Stomach smooth muscle (tissue), 2 donors: ENCODE results near the gene CELF6.

Experiments used
- H3K27ac ChIP-seq: one replicate; pipeline ENCODE4 v1.7.0; 2013; ENCODE audit warnings: mild to moderate bottlenecking, low read length, inconsistent platforms
- H3K27me3 ChIP-seq, 2 donors: one replicate each; pipeline ENCODE4 v1.7.0; 2013; ENCODE audit warnings: low read length in 2 of 2; ENCODE audit not compliant: insufficient read depth in 2 of 2, control insufficient read depth in 1 of 2
- H3K36me3 ChIP-seq, 2 donors: one replicate each; pipeline ENCODE4 v1.7.0; 2013; ENCODE audit warnings: low read length in 2 of 2; ENCODE audit not compliant: control insufficient read depth in 2 of 2, insufficient read depth in 2 of 2
- H3K4me1 ChIP-seq: one replicate; pipeline ENCODE4 v1.7.0; 2013; ENCODE audit warnings: low read length; ENCODE audit not compliant: control insufficient read depth, insufficient read depth
- H3K4me3 ChIP-seq, 2 donors: one replicate each; pipeline ENCODE4 v1.7.0; 2013; ENCODE audit warnings: low read length in 2 of 2
- H3K9ac ChIP-seq, 2 donors: one replicate each; pipeline ENCODE4 v1.7.0; 2013; ENCODE audit warnings: low read length in 2 of 2, mild to moderate bottlenecking in 1 of 2
- H3K9me3 ChIP-seq, 2 donors: one replicate each; pipeline ENCODE4 v1.7.0; 2013; ENCODE audit warnings: low read length in 2 of 2; ENCODE audit not compliant: control insufficient read depth in 2 of 2
- donor health status: healthy.
- donor health status: Pancreatic carcinoma.

The CELF6 gene

DNA sequence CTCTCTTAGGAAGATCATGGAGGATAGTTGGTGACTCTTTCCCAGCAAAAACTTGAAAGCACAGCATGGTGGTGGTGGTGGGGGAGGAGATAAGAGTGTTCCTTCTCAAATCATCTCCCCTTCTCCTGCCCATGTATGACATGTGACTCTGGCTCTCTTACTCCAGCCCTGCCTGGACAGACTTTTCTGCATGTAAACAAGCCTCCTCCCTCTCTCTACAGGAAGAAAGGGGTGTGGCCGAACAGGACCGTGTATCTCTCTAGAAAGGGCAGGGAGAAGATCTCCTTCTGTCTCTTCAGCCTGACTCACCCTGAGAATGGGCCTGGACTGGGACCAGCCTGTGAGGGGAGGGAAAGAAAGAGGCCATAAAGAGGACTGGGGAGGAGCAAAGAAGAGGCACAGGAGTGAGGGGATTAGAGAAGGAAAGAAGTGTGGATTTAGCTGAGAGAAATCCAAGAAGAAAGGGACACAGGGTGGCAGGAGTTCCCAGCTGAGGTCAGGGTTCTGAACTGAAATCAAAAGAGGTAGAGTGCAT, 1.5 kb downstream of the CELF6 start:
- Histone ChIP-seq H3K36me3 (no peaks in the 10 kb centered on the region), H3K9ac (no peak overlapping the region), H3K27me3 (no peaks in the 10 kb centered on the region), H3K4me1 (peaks cover 8% of the 10 kb centered on the region), H3K9me3 (no peaks in the 10 kb centered on the region), H3K27ac (no peak overlapping the region), H3K4me3 (no peak overlapping the region)

GRCh38 chr15:72315706-72316370, 4.1 kb downstream of the CELF6 start:
- no peaks in the 10 kb centered on the region for H3K9me3 ChIP-seq
- H3K27ac ChIP-seq = no peak overlapping the region
- H3K9ac ChIP-seq = no peak overlapping the region
- peaks cover 8% of the 10 kb centered on the region for H3K4me1 ChIP-seq
- no peak overlapping the region for H3K4me3 ChIP-seq
- no peaks in the 10 kb centered on the region for H3K36me3 ChIP-seq
- no peaks in the 10 kb centered on the region for H3K27me3 ChIP-seq

DNA sequence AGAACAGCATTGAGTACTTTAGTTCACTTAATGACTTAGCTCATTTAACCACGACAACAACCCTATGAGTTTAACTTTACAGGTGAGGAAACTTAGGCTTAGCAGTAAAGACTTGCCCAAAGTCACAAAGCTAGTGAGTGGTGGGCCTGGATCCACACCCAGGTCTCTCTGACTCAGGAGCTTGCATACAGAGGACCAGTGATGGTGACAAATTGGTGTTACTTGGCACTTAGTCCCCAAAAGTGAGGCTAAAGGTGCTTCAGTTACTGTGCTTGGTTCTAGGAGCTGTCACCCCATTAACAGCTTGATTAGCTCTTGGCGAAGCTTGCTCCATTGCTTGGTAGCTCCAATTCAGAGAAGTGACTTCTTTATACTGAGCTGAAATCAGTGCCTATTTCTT, 6.1 kb downstream of the CELF6 start:
- Histone ChIP-seq H3K36me3 (no peaks in the 10 kb centered on the region), H3K4me1 (no peaks in the 10 kb centered on the region), H3K4me3 (no peak overlapping the region)

DNA sequence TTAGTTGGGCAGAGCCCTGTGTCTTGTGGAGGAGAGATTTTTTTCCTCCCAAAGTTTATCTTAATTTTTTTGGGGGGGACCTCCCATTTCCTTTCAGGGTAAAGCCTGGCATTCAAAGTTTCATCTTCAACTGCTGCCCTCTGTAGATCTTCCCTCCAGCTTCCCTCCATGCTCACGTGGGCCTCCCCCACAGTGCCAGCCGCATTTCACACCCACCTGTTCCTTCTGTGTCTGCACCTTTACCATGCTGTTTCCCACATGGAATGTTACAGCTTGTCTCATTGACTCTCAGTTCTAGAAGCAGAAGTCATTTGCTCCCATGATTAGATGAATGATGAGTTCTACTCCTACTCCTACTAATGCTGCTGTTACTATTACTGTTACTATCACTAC, 6.5 kb downstream of the CELF6 start:
- Histone ChIP-seq H3K36me3 (no peaks in the 10 kb centered on the region), H3K9me3 (no peaks in the 10 kb centered on the region), H3K4me3 (no peak overlapping the region), H3K4me1 (no peaks in the 10 kb centered on the region), H3K9ac (no peak overlapping the region), H3K27ac (no peak overlapping the region), H3K27me3 (no peaks in the 10 kb centered on the region)

More for the DNA sequence above, 6.1 kb downstream of the CELF6 start:
- no peaks in the 10 kb centered on the region for H3K27me3 ChIP-seq
- no peak overlapping the region for H3K9ac ChIP-seq
- H3K27ac ChIP-seq = no peak overlapping the region
- H3K9me3 ChIP-seq = no peaks in the 10 kb centered on the region

- Histone ChIP-seq H3K27me3 (no peaks in the 10 kb centered on the region), H3K27ac (no peak overlapping the region), H3K4me1 (no peaks in the 10 kb centered on the region), H3K9me3 (no peaks in the 10 kb centered on the region), H3K4me3 (no peak overlapping the region), H3K36me3 (no peaks in the 10 kb centered on the region), H3K9ac (no peak overlapping the region)
These were observed 7.1 kb downstream of the CELF6 start for GRCh38 chr15:72312605-72313447.

GRCh38 chr15:72307026-72307425, 12.9 kb downstream of the CELF6 start:
- H3K4me1 ChIP-seq = no peaks in the 10 kb centered on the region
- H3K9ac ChIP-seq = no peak overlapping the region
- no peak overlapping the region for H3K27ac ChIP-seq
- no peaks in the 10 kb centered on the region for H3K9me3 ChIP-seq
- no peaks in the 10 kb centered on the region for H3K36me3 ChIP-seq
- no peak overlapping the region for H3K4me3 ChIP-seq
- no peaks in the 10 kb centered on the region for H3K27me3 ChIP-seq

GRCh38 chr15:72306211-72306785, 13.7 kb downstream of the CELF6 start:
- Histone ChIP-seq H3K36me3 (no peaks in the 10 kb centered on the region), H3K9ac (no peak overlapping the region), H3K27me3 (no peaks in the 10 kb centered on the region), H3K9me3 (no peaks in the 10 kb centered on the region), H3K4me3 (no peak overlapping the region), H3K4me1 (no peaks in the 10 kb centered on the region), H3K27ac (no peak overlapping the region)

DNA sequence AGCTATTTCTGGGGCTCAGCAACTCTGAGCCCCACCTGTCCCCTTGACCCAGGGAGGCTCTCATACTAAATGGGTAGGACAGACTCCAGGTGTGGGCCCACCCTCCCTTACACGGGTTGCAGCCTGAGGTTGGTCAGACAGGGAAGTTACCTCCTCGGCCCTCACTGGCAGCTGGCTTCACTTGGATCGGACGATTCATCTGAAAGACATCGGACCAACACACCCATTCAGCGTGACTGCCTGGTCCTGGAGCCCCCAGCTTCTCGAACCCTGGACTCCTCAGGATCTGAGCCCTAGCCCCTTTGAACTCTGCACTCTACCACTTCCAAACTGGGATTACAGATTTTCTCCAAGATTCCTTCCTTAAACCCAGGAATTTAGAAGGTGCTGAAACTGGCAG, 15.4 kb downstream of the CELF6 start:
- no peak overlapping the region for H3K9ac ChIP-seq
- H3K4me1 ChIP-seq = no peaks in the 10 kb centered on the region
- no peak overlapping the region for H3K4me3 ChIP-seq
- no peak overlapping the region for H3K27ac ChIP-seq
- H3K27me3 ChIP-seq = no peaks in the 10 kb centered on the region
- H3K9me3 ChIP-seq = no peaks in the 10 kb centered on the region
- no peaks in the 10 kb centered on the region for H3K36me3 ChIP-seq

DNA sequence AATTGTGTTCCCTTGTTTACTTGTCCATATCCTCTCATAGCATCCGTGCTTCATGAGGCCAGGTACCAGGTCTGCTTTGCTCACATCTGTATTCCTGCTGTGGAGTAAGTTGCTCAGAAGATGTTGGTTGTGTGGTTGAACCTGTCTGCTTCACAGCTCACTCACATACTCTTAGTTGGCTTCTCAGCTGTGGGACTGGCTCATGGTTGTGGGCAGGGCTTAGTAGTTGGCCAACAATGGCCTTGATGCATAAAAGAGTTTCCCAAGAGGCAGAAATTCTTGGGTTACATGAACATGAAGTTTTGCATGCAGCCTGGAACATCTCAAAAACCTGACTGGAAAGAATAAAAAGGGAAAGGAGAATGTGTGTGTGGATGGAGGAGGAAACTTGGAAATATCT, 17.0 kb downstream of the CELF6 start:
- no peaks in the 10 kb centered on the region for H3K27me3 ChIP-seq
- H3K27ac ChIP-seq = no peak overlapping the region
- H3K4me3 ChIP-seq = no peak overlapping the region
- H3K4me1 ChIP-seq = no peaks in the 10 kb centered on the region
- no peaks in the 10 kb centered on the region for H3K9me3 ChIP-seq
- no peak overlapping the region for H3K9ac ChIP-seq
- H3K36me3 ChIP-seq = no peaks in the 10 kb centered on the region

GRCh38 chr15:72289597-72290325, 30.2 kb downstream of the CELF6 start:
- peaks cover 0 to 2% of the 10 kb centered on the region in 2 donors for H3K36me3 ChIP-seq
- H3K9ac ChIP-seq = no peak overlapping the region
- H3K4me1 ChIP-seq = no peaks in the 10 kb centered on the region
- no peaks in the 10 kb centered on the region for H3K9me3 ChIP-seq
- H3K4me3 ChIP-seq = no peak overlapping the region
- H3K27me3 ChIP-seq = no peaks in the 10 kb centered on the region
- no peak overlapping the region for H3K27ac ChIP-seq
